OCI-LY7 (cell line): ENCODE data around the gene RUNX1. TPM values are rescaled to one million over a fixed set of nuclear protein-coding genes. Genes with fewer than 3 reads are reported as not detected.
A peak's percentile ranks its signal among the peaks of the same experiment; 100 is the strongest.

Source experiments
- BruUV-seq: library from RNA; stranded (reverse); fragments of 400-500 nt; replicated peaks from 2 replicates; lab custom pipeline; 2021; lab: Mats Ljungman, UMichigan
- CTCF ChIA-PET: fragments of 300-600 bp; sonication (Branson Sonifier 250); formaldehyde crosslinking; loops from one replicate; lab custom pipeline; 2022; ENCODE audit warnings: antibody characterized with exemption; ENCODE audit not compliant: unreplicated experiment; lab: Charles Lee
- POLR2A ChIA-PET: fragments of 300-600 bp; sonication (Branson Sonifier 250); formaldehyde crosslinking; loops from one replicate; lab custom pipeline; 2022; ENCODE audit warnings: antibody characterized with exemption; lab: Charles Lee
- DNase-seq: peaks from one replicate; pipeline ENCODE4 v3.0.0-alpha.2; 2015; ENCODE audit warnings: low spot score
- H2AFZ ChIP-seq: fragments of 200-600 bp; sonication (generic), shearing (Covaris generic); 2 replicates; pipeline ENCODE4 v1.6.1; 2014; ENCODE audit warnings: mild to moderate bottlenecking, antibody characterized with exemption, low read length, moderate library complexity
- H3K27ac ChIP-seq: fragments of 200-600 bp; sonication (generic); 2 replicates; pipeline ENCODE4 v1.5.1; 2014; ENCODE audit warnings: mixed run types, low read depth, mild to moderate bottlenecking, moderate library complexity, low read length, inconsistent platforms; ENCODE audit not compliant: poor library complexity, severe bottlenecking
- H3K36me3 ChIP-seq: fragments of 200-600 bp; sonication (generic); 2 replicates; pipeline ENCODE4 v1.6.1; 2014; ENCODE audit warnings: mild to moderate bottlenecking, antibody characterized with exemption, low read length, moderate library complexity, mixed read lengths; ENCODE audit not compliant: insufficient read depth
- H3K4me1 ChIP-seq: fragments of 200-600 bp; sonication (generic); 2 replicates; pipeline ENCODE4 v1.5.1; 2014; ENCODE audit warnings: mild to moderate bottlenecking, low read length; ENCODE audit not compliant: insufficient read depth, poor library complexity, severe bottlenecking
- H3K4me2 ChIP-seq: fragments of 200-600 bp; sonication (generic); 2 replicates; pipeline ENCODE4 v1.6.1; 2014; ENCODE audit warnings: mild to moderate bottlenecking, low read length
- H3K4me3 ChIP-seq: fragments of 200-600 bp; sonication (generic); 2 replicates; pipeline ENCODE4 v1.5.1; 2014; ENCODE audit warnings: mild to moderate bottlenecking, low read depth, low read length; ENCODE audit not compliant: poor library complexity, severe bottlenecking
- H3K79me2 ChIP-seq: fragments of 200-600 bp; sonication (generic); 2 replicates; pipeline ENCODE4 v1.6.1; 2016; ENCODE audit warnings: low read depth, mild to moderate bottlenecking, low read length, moderate library complexity, mixed read lengths; ENCODE audit not compliant: insufficient read depth
- H3K9me2 ChIP-seq: fragments of 200-600 bp; sonication (generic); 2 replicates; pipeline ENCODE4 v1.6.1; 2016; ENCODE audit warnings: mild to moderate bottlenecking, low read length, mixed read lengths; ENCODE audit not compliant: insufficient read depth
- H3K9me3 ChIP-seq: fragments of 200-600 bp; sonication (generic); 2 replicates; pipeline ENCODE4 v1.6.1; 2014; ENCODE audit warnings: mild to moderate bottlenecking, mixed run types, low read length, mixed read lengths
- H4K20me1 ChIP-seq: fragments of 200-600 bp; sonication (generic); 2 replicates; pipeline ENCODE4 v1.6.1; 2014; ENCODE audit warnings: mild to moderate bottlenecking, antibody characterized with exemption, low read length, moderate library complexity, mixed read lengths; ENCODE audit not compliant: insufficient read depth
- CTCF ChIP-seq: fragments of 200-600 bp; sonication (generic); conservative IDR thresholded peaks from 2 replicates; pipeline ENCODE4 v1.5.1; 2014; ENCODE audit warnings: mild to moderate bottlenecking, antibody characterized with exemption, low read length, moderate library complexity, mixed read lengths
- EZH2phosphoT487 ChIP-seq: fragments of 200-600 bp; sonication (generic); IDR thresholded peaks from 2 replicates; pipeline ENCODE4 v1.6.1; 2018; ENCODE audit warnings: low read depth, borderline replicate concordance, mild to moderate bottlenecking, mixed run types, antibody characterized with exemption, low read length, moderate library complexity, mixed read lengths
- intact Hi-C: fragments of 100-400 bp; cut with micrococcal nuclease; formaldehyde crosslinking; loops from one replicate; pipeline ENCODE4 v1.10.0; 2022; ENCODE audit not compliant: unreplicated experiment
- total RNA-seq, 2 experiments: library from RNA; depleted of rRNA in 1 of 2; stranded (reverse); fragments of >200 nt in 1 of 2; shearing (Covaris generic) in 1 of 2; gene quantifications; 2 replicates each; pipeline ENCODE4 v1.2.3, GENCODE V29; 2014 to 2022

Gene RUNX1
- total RNA-seq, 2 experiments from 2014 or later = 30.5 to 40.8 TPM

- Histone ChIP-seq H3K27ac (no peak overlapping the region), H3K4me3 (no peak overlapping the region), H3K4me1 (peaks cover 80% of the 10 kb centered on the region), H3K36me3 (peaks cover 46% of the 10 kb centered on the region), H3K9me2 (no peaks in the 10 kb centered on the region), H3K79me2 (peaks cover 75% of the 10 kb centered on the region), H3K4me2 (no peak overlapping the region), H2AFZ (no peak overlapping the region), H4K20me1 (peaks cover 26% of the 10 kb centered on the region; the same call in 1 of the 2 replicates), H3K9me3 (no peaks in the 10 kb centered on the region)
- BruUV-seq = no TSS peak
- ChIA-PET POLR2A (no interaction called here), CTCF (no interaction called here)
- intact Hi-C loops = no loop called here
- TF ChIP-seq EZH2phosphoT487 = no peak
- TF ChIP-seq CTCF = no peak
- no peak for DNase-seq
Measured at GRCh38 chr21:35024513-35024912, 24.6 kb downstream of the RUNX1 start.

GRCh38 chr21:35024071-35024420 lies 25.1 kb downstream of the RUNX1 start:
- Histone ChIP-seq H3K36me3 (peaks cover 41% of the 10 kb centered on the region), H3K4me2 (no peak overlapping the region), H3K4me1 (peaks cover 80% of the 10 kb centered on the region), H2AFZ (no peak overlapping the region), H3K27ac (no peak overlapping the region), H3K9me2 (no peaks in the 10 kb centered on the region), H3K79me2 (peaks cover 75% of the 10 kb centered on the region), H3K9me3 (no peaks in the 10 kb centered on the region), H4K20me1 (peaks cover 30% of the 10 kb centered on the region; the same call in 1 of the 2 replicates), H3K4me3 (no peak overlapping the region)
- CTCF ChIA-PET = no interaction called here
- intact Hi-C loops = no loop called here
- BruUV-seq = no TSS peak
- POLR2A ChIA-PET = no interaction called here
- DNase-seq = no peak
- TF ChIP-seq EZH2phosphoT487 (no peak), CTCF (no peak)

DNA sequence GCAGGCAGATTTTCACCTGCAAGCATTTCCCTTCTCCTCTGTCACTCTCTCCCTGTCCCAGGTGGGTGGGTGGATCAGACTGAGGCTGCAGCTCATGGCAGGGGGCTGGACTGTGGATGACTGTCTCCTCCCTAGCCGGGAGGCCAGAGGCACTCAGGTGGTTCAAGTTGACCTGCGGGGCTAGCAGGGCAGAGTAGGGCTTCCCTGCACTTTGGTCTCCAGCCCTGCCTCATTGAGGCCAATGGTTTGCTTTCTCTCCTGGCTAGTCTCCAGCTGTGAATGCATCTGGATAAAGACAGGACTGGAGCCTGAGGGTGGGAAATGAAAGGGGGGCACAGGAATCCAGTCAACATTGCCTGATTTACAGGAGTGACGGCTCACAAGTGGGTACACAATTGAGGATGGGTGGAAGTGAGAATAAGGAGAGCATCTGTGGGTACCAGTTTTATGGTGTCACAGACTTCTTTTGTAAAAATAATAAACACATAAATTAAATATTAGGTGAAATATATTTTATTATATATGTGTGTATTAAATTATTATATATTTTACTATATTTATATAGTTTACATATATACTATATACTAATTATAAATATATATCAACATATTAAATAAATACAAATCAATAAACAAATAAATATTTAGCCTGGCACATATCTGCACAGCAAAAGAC lies 25.6 kb downstream of the RUNX1 start:
- H4K20me1 ChIP-seq = peaks cover 33% of the 10 kb centered on the region; the same call in 1 of the 2 replicates
- H2AFZ ChIP-seq = no peak overlapping the region
- no peaks in the 10 kb centered on the region for H3K9me2 ChIP-seq
- H3K4me1 ChIP-seq = peaks cover 80% of the 10 kb centered on the region
- POLR2A ChIA-PET = no interaction called here
- CTCF ChIA-PET = no interaction called here
- H3K27ac ChIP-seq = no peak overlapping the region
- H3K79me2 ChIP-seq = peaks cover 74% of the 10 kb centered on the region
- H3K4me2 ChIP-seq = peak overlapping the region; percentile 24; the same call in 1 of the 2 replicates
- no peak overlapping the region for H3K4me3 ChIP-seq
- no peaks in the 10 kb centered on the region for H3K9me3 ChIP-seq
- DNase-seq = no peak
- TF ChIP-seq EZH2phosphoT487 = no peak
- no peak for TF ChIP-seq CTCF
- peaks cover 41% of the 10 kb centered on the region for H3K36me3 ChIP-seq
- no TSS peak for BruUV-seq
- intact Hi-C loops = no loop called here
